HEK293 (cell line): ENCODE measurements around the gene IL1RN.

ENCODE experiments used
- CTCF ChIA-PET: fragments of 350-600 bp; formaldehyde crosslinking; extraction: SDS; loops from one replicate; lab custom pipeline; 2021; ENCODE audit warnings: antibody characterized with exemption; lab: Yijun Ruan, JAX
- POLR2A ChIA-PET: fragments of 300-600 bp; formaldehyde crosslinking; extraction: SDS; loops from one replicate; lab custom pipeline; 2020; ENCODE audit warnings: antibody characterized with exemption, inconsistent platforms; lab: Yijun Ruan, JAX
- H3K27ac ChIP-seq: fragments of 200-500 bp; sonication (Bioruptor generic); 2 replicates; pipeline ENCODE4 v1.5.1; 2014; ENCODE audit warnings: low read depth, low read length, control low read depth, inconsistent platforms; ENCODE audit errors: extremely low read depth
- H3K36me3 ChIP-seq, 2 experiments: fragments of 200-500 bp in 1 of 2; sonication (Bioruptor generic) in 1 of 2; 1 replicate in 1 of 2; 2 replicates in 1 of 2; pipeline ENCODE4 v1.5.1; 2014 to 2017; ENCODE audit warnings: inconsistent platforms in 2 of 2, low read length in 2 of 2; ENCODE audit not compliant: control insufficient read depth in 2 of 2, insufficient read depth in 1 of 2
- H3K4me1 ChIP-seq: fragments of 200-500 bp; sonication (Bioruptor generic); 2 replicates; pipeline ENCODE4 v1.5.1; 2014; ENCODE audit warnings: mild to moderate bottlenecking, low read length, inconsistent platforms; ENCODE audit not compliant: control insufficient read depth, insufficient read depth
- H3K4me3 ChIP-seq: 2 replicates; pipeline ENCODE4 v1.5.1; 2011; ENCODE audit warnings: low read depth, mild to moderate bottlenecking, control low read depth, low read length, moderate library complexity
- H3K9me3 ChIP-seq: fragments of 200-500 bp; sonication (Bioruptor generic); 2 replicates; pipeline ENCODE4 v1.5.1; 2014; ENCODE audit warnings: low read depth, low read length, inconsistent platforms; ENCODE audit not compliant: control insufficient read depth, insufficient read depth
- INSM2 ChIP-seq: fragments of 450-650 bp; formaldehyde crosslinking; IDR thresholded peaks from 2 replicates; pipeline ENCODE4 v1.5.1; 2016; ENCODE audit warnings: missing biosample characterization, missing genetic modification characterization
- REST ChIP-seq: fragments of 450-650 bp; formaldehyde crosslinking; IDR thresholded peaks from 2 replicates; pipeline ENCODE4 v1.5.1; 2016; ENCODE audit warnings: missing biosample characterization, missing genetic modification characterization
- TRIM28 ChIP-seq: IDR thresholded peaks from 2 replicates; pipeline ENCODE4 v1.6.1; 2011; ENCODE audit warnings: low read length, control low read depth, borderline replicate concordance
- YY1 ChIP-seq: fragments of 450-650 bp; formaldehyde crosslinking; IDR thresholded peaks from 2 replicates; pipeline ENCODE4 v1.5.1; 2018; ENCODE audit warnings: missing biosample characterization, missing genetic modification characterization
- ZBTB11 ChIP-seq: fragments of 450-650 bp; formaldehyde crosslinking; conservative IDR thresholded peaks from 2 replicates; pipeline ENCODE4 v1.5.1; 2016; ENCODE audit warnings: low read depth, missing biosample characterization, missing genetic modification characterization
- ZNF175 ChIP-seq: fragments of 450-650 bp; formaldehyde crosslinking; IDR thresholded peaks from 2 replicates; pipeline ENCODE4 v1.5.1; 2016; ENCODE audit warnings: missing biosample characterization, missing genetic modification characterization
- ZNF433 ChIP-seq: fragments of 450-650 bp; formaldehyde crosslinking; IDR thresholded peaks from 2 replicates; pipeline ENCODE4 v1.5.1; 2016; ENCODE audit warnings: missing biosample characterization, missing genetic modification characterization, low read depth
- ZNF473 ChIP-seq: fragments of 450-650 bp; formaldehyde crosslinking; IDR thresholded peaks from 2 replicates; pipeline ENCODE4 v1.5.1; 2017; ENCODE audit warnings: missing biosample characterization, missing genetic modification characterization
- ZNF544 ChIP-seq: fragments of 450-650 bp; formaldehyde crosslinking; IDR thresholded peaks from 2 replicates; pipeline ENCODE4 v1.5.0; 2017; ENCODE audit warnings: missing biosample characterization, missing genetic modification characterization
- ZNF548 ChIP-seq: fragments of 450-650 bp; formaldehyde crosslinking; IDR thresholded peaks from 2 replicates; pipeline ENCODE4 v1.5.1; 2016; ENCODE audit warnings: missing biosample characterization, missing genetic modification characterization
- ZNF560 ChIP-seq: fragments of 450-650 bp; formaldehyde crosslinking; IDR thresholded peaks from 2 replicates; pipeline ENCODE4 v1.5.1; 2017; ENCODE audit warnings: missing biosample characterization, missing genetic modification characterization, borderline replicate concordance
- ZNF624 ChIP-seq: fragments of 450-650 bp; formaldehyde crosslinking; IDR thresholded peaks from 2 replicates; pipeline ENCODE4 v1.5.1; 2017; ENCODE audit warnings: missing biosample characterization, missing genetic modification characterization
- ZNF645 ChIP-seq: fragments of 450-650 bp; formaldehyde crosslinking; IDR thresholded peaks from 2 replicates; pipeline ENCODE4; 2016; ENCODE audit warnings: missing biosample characterization, missing genetic modification characterization
- ZNF654 ChIP-seq: fragments of 450-650 bp; formaldehyde crosslinking; IDR thresholded peaks from 2 replicates; pipeline ENCODE4 v1.5.1; 2016; ENCODE audit warnings: low read depth, missing biosample characterization, missing genetic modification characterization
- ZNF76 ChIP-seq: fragments of 450-650 bp; formaldehyde crosslinking; IDR thresholded peaks from 2 replicates; pipeline ENCODE4; 2016; ENCODE audit warnings: low read depth, missing biosample characterization, missing genetic modification characterization, borderline replicate concordance
- ZNF777 ChIP-seq: fragments of 450-650 bp; formaldehyde crosslinking; IDR thresholded peaks from 2 replicates; pipeline ENCODE4 v1.5.1; 2017; ENCODE audit warnings: missing biosample characterization, missing genetic modification characterization, borderline replicate concordance
- ZNF785 ChIP-seq: fragments of 450-650 bp; formaldehyde crosslinking; IDR thresholded peaks from 2 replicates; pipeline ENCODE4 v1.5.1; 2016; ENCODE audit warnings: missing biosample characterization, missing genetic modification characterization
- ZSCAN18 ChIP-seq: fragments of 450-650 bp; formaldehyde crosslinking; IDR thresholded peaks from 2 replicates; pipeline ENCODE4 v1.5.1; 2016; ENCODE audit warnings: missing biosample characterization, missing genetic modification characterization
- ZSCAN30 ChIP-seq: fragments of 450-650 bp; IDR thresholded peaks from 2 replicates; pipeline ENCODE4 v1.5.1; 2018; ENCODE audit warnings: missing biosample characterization, mild to moderate bottlenecking, missing genetic modification characterization, moderate library complexity

The IL1RN gene

GRCh38 chr2:113176696-113177355 is 49.4 kb downstream of the IL1RN start:
- CTCF ChIA-PET = interaction anchor here (1.6 kb wide), 1 partner anchor 22 kb away, joined by 7 read pairs; no protein-coding TSS in a partner anchor
- Histone ChIP-seq H3K4me3 (no peak overlapping the region), H3K9me3 (no peaks in the 10 kb centered on the region), H3K36me3 (no peaks in the 10 kb centered on the region), H3K27ac (no peak overlapping the region), H3K4me1 (no peaks in the 10 kb centered on the region)
- POLR2A ChIA-PET = no interaction called here
- TF ChIP-seq ZNF560 (tag by site-specific recombination) (no peak), ZNF433 (tag by site-specific recombination) (no peak), ZNF777 (tag by site-specific recombination) (no peak), ZNF175 (tag by site-specific recombination) (no peak), ZSCAN18 (tag by site-specific recombination) (no peak), ZNF785 (no peak), REST (tag by site-specific recombination) (no peak), ZSCAN30 (tag by site-specific recombination) (no peak), TRIM28 (no peak), ZNF544 (tag by site-specific recombination) (no peak), ZNF624 (tag by site-specific recombination) (no peak), ZNF548 (no peak), ZNF473 (tag by site-specific recombination) (no peak), ZNF76 (no peak), ZBTB11 (tag by site-specific recombination) (no peak), INSM2 (tag by site-specific recombination) (no peak), YY1 (tag by site-specific recombination) (no peak), ZNF645 (tag by site-specific recombination) (no peak), ZNF654 (tag by site-specific recombination) (no peak)
